HG03066 (cell line): Measurements from ENCODE around the gene CFAP92.
"Not testable (repeated sequence)": the region's sequence is repeated elsewhere in the genome, so short reads cannot be mapped to it uniquely, and the experiment has no call there.

Experiments used
- ATAC-seq: cut with Tn5 transposase; IDR thresholded peaks from one replicate; pipeline ENCODE4 v1.9.1; 2021; ENCODE audit warnings: low read depth; ENCODE audit not compliant: unreplicated experiment

CFAP92 gene

GRCh38 chr3:128945041-128945877 is 48.6 kb downstream of the CFAP92 start:
- ATAC-seq = no peak

GRCh38 chr3:128942161-128942952 is 51.5 kb downstream of the CFAP92 start:
- no peak for ATAC-seq

GRCh38 chr3:128940252-128940651 is 53.6 kb downstream of the CFAP92 start:
- no peak for ATAC-seq

GRCh38 chr3:128936341-128936740 is 57.5 kb downstream of the CFAP92 start:
- ATAC-seq = no peak

GRCh38 chr3:128935922-128936321 is 58.0 kb downstream of the CFAP92 start:
- ATAC-seq = no peak

- no peak for ATAC-seq
Observed at GRCh38 chr3:128933922-128934253, 60.0 kb downstream of the CFAP92 start.

GRCh38 chr3:128933213-128933921 is 60.5 kb downstream of the CFAP92 start:
- no peak for ATAC-seq

- no peak for ATAC-seq
Observed at GRCh38 chr3:128932516-128933212, 61.2 kb downstream of the CFAP92 start.

GRCh38 chr3:128931046-128931445 is 62.8 kb downstream of the CFAP92 start:
- no peak for ATAC-seq

GRCh38 chr3:128929364-128929763 is 64.5 kb downstream of the CFAP92 start:
- ATAC-seq = no peak

GRCh38 chr3:128923986-128924385 is 69.9 kb downstream of the CFAP92 start:
- not testable (repeated sequence) for ATAC-seq

GRCh38 chr3:128923576-128923975 is 70.3 kb downstream of the CFAP92 start:
- no peak for ATAC-seq

- no peak for ATAC-seq
Observed at GRCh38 chr3:128922804-128923459, 70.9 kb downstream of the CFAP92 start.

- ATAC-seq = no peak
Observed at GRCh38 chr3:128919988-128920387, 73.9 kb downstream of the CFAP92 start.

GRCh38 chr3:128917291-128917690 is 76.6 kb downstream of the CFAP92 start:
- ATAC-seq = no peak

- ATAC-seq = no peak
Observed at GRCh38 chr3:128914966-128915645, 78.8 kb downstream of the CFAP92 start.

- no peak for ATAC-seq
Observed at GRCh38 chr3:128911911-128912310, 82.0 kb downstream of the CFAP92 start.

GRCh38 chr3:128910006-128910405 is 83.9 kb downstream of the CFAP92 start:
- no peak for ATAC-seq

GRCh38 chr3:128908951-128909350 is 84.9 kb downstream of the CFAP92 start:
- ATAC-seq = no peak
